Measurements from ENCODE around the gene S100PBP. TPM values are rescaled to one million over a fixed set of nuclear protein-coding genes. Genes with fewer than 3 reads are reported as not detected.

S100PBP gene
- total RNA-seq, 2 donors from 2014 or later: 44.3 to 46.1 TPM

GRCh38 chr1:32780005-32780404 is 37.4 kb upstream of the S100PBP start:
- H3K27ac ChIP-seq: no peak overlapping the region
- no peaks in the 10 kb centered on the region for H3K27me3 ChIP-seq (replicated peaks; ENCODE audit: insufficient read depth)
- ATAC-seq (ENCODE audit: insufficient number of reproducible peaks, low FRiP score, low read depth) (no peak), DNase-seq (ENCODE audit: low spot score) (no peak)
- H3K4me3 ChIP-seq: no peak overlapping the region
- H3K9me3 ChIP-seq: no peaks in the 10 kb centered on the region
- no peak for TF ChIP-seq CTCF (IDR thresholded peaks at IDR 0.05)
- H3K36me3 ChIP-seq: peaks cover 59% of the 10 kb centered on the region
- H3K4me1 ChIP-seq (ENCODE audit: control insufficient read depth in 1 of 2, low read depth in 2 of 2): no peaks in the 10 kb centered on the region

DNA sequence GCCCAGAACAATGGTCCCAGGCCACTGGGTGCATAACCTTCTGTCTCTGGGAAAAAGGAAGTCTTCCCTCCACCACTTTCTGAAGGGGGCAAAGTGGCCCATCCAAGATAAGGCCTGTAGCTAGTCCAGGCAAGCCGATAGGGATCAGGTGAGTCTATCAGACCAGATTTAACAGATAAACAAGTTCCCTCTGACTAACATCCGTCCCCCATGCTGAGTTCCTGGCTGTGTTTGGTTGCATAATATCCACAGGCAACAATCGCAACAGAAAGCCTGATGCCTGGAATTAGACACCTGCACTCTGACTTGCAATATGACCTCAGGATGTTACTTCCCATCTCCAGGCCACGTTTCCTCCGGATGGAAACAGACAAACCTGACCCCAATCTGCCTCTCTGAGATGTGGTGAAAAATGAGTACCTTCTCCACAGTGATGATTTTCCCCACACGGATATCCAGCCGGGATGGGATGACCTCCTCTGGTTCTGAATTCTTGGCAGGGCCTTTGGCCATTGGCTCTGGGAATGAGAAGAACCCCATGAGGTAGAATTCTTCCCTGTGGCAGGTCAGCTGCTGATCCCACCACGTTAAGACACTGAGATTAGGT is 36.7 kb upstream of the S100PBP start:
- Histone ChIP-seq H3K27me3 (replicated peaks; ENCODE audit: insufficient read depth) (no peaks in the 10 kb centered on the region), H3K27ac (no peak overlapping the region), H3K4me1 (ENCODE audit: control insufficient read depth in 1 of 2, low read depth in 2 of 2) (no peaks in the 10 kb centered on the region), H3K36me3 (peaks cover 60% of the 10 kb centered on the region), H3K4me3 (no peak overlapping the region), H3K9me3 (no peaks in the 10 kb centered on the region)
- no peak for DNase-seq (ENCODE audit: low spot score)
- ATAC-seq (ENCODE audit: insufficient number of reproducible peaks, low FRiP score, low read depth): no peak
- no peak for TF ChIP-seq CTCF (IDR thresholded peaks at IDR 0.05)

GRCh38 chr1:32782086-32782485 is 35.4 kb upstream of the S100PBP start:
- no peaks in the 10 kb centered on the region for H3K4me1 ChIP-seq (ENCODE audit: control insufficient read depth in 1 of 2, low read depth in 2 of 2)
- H3K27me3 ChIP-seq (replicated peaks; ENCODE audit: insufficient read depth): no peaks in the 10 kb centered on the region
- ATAC-seq (ENCODE audit: insufficient number of reproducible peaks, low FRiP score, low read depth) (no peak), DNase-seq (ENCODE audit: low spot score) (no peak)
- no peaks in the 10 kb centered on the region for H3K9me3 ChIP-seq
- H3K36me3 ChIP-seq: peaks cover 58% of the 10 kb centered on the region
- no peak overlapping the region for H3K27ac ChIP-seq
- no peak overlapping the region for H3K4me3 ChIP-seq
- TF ChIP-seq CTCF (IDR thresholded peaks at IDR 0.05): no peak

DNA sequence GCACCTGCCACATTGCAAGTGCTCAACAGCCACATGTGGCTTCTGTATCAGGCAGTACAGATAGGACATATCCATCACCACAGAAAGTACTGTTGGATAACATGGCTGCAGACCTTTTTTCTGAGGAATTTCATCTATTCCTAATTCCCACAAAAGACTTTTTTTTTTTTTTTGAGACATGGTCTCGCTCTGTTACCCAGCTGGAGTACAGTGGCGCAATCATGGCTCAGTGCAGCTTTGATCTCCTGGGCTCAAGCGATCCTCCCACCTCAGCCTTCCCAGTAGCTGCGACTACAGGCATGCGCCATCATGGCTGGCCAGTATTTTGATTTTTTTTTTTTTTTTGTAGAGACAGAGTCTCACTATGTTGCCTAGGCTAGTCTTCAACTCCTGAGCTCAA is 33.6 kb upstream of the S100PBP start:
- DNase-seq (ENCODE audit: low spot score): no peak
- Histone ChIP-seq H3K4me3 (no peak overlapping the region), H3K27ac (no peak overlapping the region), H3K4me1 (ENCODE audit: control insufficient read depth in 1 of 2, low read depth in 2 of 2) (peaks cover under 1 to 4% of the 10 kb centered on the region in 2 donors), H3K36me3 (peaks cover 56% of the 10 kb centered on the region), H3K9me3 (no peaks in the 10 kb centered on the region), H3K27me3 (replicated peaks; ENCODE audit: insufficient read depth) (no peaks in the 10 kb centered on the region)
- no peak for ATAC-seq (ENCODE audit: insufficient number of reproducible peaks, low FRiP score, low read depth)
- TF ChIP-seq CTCF (IDR thresholded peaks at IDR 0.05): no peak

DNA sequence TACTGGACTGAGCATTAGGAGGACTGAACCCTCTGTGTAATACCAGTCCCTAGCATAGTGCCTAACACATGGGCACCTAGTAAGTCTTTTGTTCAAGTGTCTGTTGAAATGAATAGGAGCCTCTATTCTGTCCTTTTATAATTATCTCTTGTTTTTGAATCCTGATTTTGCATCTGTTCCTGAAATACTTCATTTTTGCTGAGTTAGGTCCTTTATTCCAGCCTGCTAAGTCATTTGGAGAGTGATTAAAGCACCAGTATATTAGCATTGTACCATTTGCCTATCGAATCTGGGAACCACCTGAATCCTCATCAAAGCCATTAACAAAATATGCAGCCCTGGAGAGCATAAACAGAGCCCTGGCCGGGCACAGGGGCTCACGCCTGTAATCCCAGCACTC is 32.6 kb upstream of the S100PBP start:
- H3K36me3 ChIP-seq: peaks cover 46% of the 10 kb centered on the region
- no peak for ATAC-seq (ENCODE audit: insufficient number of reproducible peaks, low FRiP score, low read depth)

More for the DNA sequence above, 32.6 kb upstream of the S100PBP start:
- H3K4me3 ChIP-seq: no peak overlapping the region
- H3K4me1 ChIP-seq (ENCODE audit: control insufficient read depth in 1 of 2, low read depth in 2 of 2): peaks cover 4 to 14% of the 10 kb centered on the region in 2 donors
- no peaks in the 10 kb centered on the region for H3K27me3 ChIP-seq (replicated peaks; ENCODE audit: insufficient read depth)
- H3K9me3 ChIP-seq: no peaks in the 10 kb centered on the region
- no peak overlapping the region for H3K27ac ChIP-seq
- no peak for DNase-seq (ENCODE audit: low spot score)
- no peak for TF ChIP-seq CTCF (IDR thresholded peaks at IDR 0.05)

Measured in thoracic aorta (tissue), 2 donors.